Left renal pelvis (tissue), 4 donors: Measurements from ENCODE around the gene ANKRD31. TPM values are rescaled to one million over a fixed set of nuclear protein-coding genes. Genes with fewer than 3 reads are reported as not detected.

Experiments
- DNase-seq, 4 donors: peaks; one replicate each; pipeline ENCODE4 v3.0.0-alpha.2; 2013; ENCODE audit warnings: low read depth in 4 of 4, low spot score in 3 of 4
- polyA plus RNA-seq, 4 donors: library from polyadenylated mRNA; unstranded; fragments of 120-200 nt; gene quantifications; one replicate each; pipeline ENCODE4 v1.2.1, GENCODE V29; 2013; ENCODE audit not compliant: insufficient read length in 4 of 4

ANKRD31 gene
- polyA plus RNA-seq, 4 donors, result 0.47 to 0.75 (median 0.60) TPM

- DNase-seq, result no peak
These were observed 192.9 kb downstream of the ANKRD31 start for GRCh38 chr5:75043633-75044264.

- no peak for DNase-seq
These were observed 194.2 kb downstream of the ANKRD31 start for GRCh38 chr5:75042522-75042921.

GRCh38 chr5:75040973-75041372, 195.7 kb downstream of the ANKRD31 start:
- no peak for DNase-seq

- no peak for DNase-seq
These were observed 199.6 kb downstream of the ANKRD31 start for GRCh38 chr5:75037106-75037505.

- no peak for DNase-seq
These were observed 202.4 kb downstream of the ANKRD31 start for GRCh38 chr5:75034137-75034739.

- no peak for DNase-seq
These were observed 205.3 kb downstream of the ANKRD31 start for GRCh38 chr5:75031366-75031765.

GRCh38 chr5:75028090-75028489, 208.6 kb downstream of the ANKRD31 start:
- no peak for DNase-seq

- DNase-seq, result no peak
These were observed 213.1 kb downstream of the ANKRD31 start for GRCh38 chr5:75023368-75024159.

- DNase-seq, result no peak
These were observed 214.9 kb downstream of the ANKRD31 start for GRCh38 chr5:75021800-75022199.

GRCh38 chr5:75021219-75021618, 215.5 kb downstream of the ANKRD31 start:
- no peak for DNase-seq

- DNase-seq, result no peak
These were observed 216.5 kb downstream of the ANKRD31 start for GRCh38 chr5:75020016-75020656.

- DNase-seq, result no peak
These were observed 217.7 kb downstream of the ANKRD31 start for GRCh38 chr5:75018805-75019587.

Other genes with a start within 250 kb of the ANKRD31 start
- 10 to 100 TPM in 3 of 4 donors, under 1 TPM in 1; 0.40 to 19.2 (median 16.5) TPM for gene GCNT4, start 184.3 kb downstream of the ANKRD31 start, polyA plus RNA-seq
- 10 to 100 TPM; 46.5 to 90.7 (median 75.9) TPM for gene HMGCR, start 100.3 kb upstream of the ANKRD31 start, polyA plus RNA-seq